Measurements from ENCODE around the gene ZFP14. TPM values are rescaled to one million over a fixed set of nuclear protein-coding genes. Genes with fewer than 3 reads are reported as not detected.
"Not testable (repeated sequence)": the region's sequence is repeated elsewhere in the genome, so short reads cannot be mapped to it uniquely, and the experiment has no call there.

Gene ZFP14
- total RNA-seq, 4 donors from 2014 or later: 1.5 to 10.5 (median 3.6) TPM

- Histone ChIP-seq H3K36me3 (peaks cover 21% of the 10 kb centered on the region), H3K27ac (no peak overlapping the region), H3K27me3 (no peaks in the 10 kb centered on the region), H3K4me1 (peaks cover 2% of the 10 kb centered on the region), H3K4me3 (no peak overlapping the region), H3K9me3 (peaks cover 5% of the 10 kb centered on the region)
- DNase-seq (ENCODE audit: low spot score in 2 of 2): no peak
- TF ChIP-seq POLR2AphosphoS5 (IDR thresholded peaks at IDR 0.05): no peak
- TF ChIP-seq CTCF (IDR thresholded peaks at IDR 0.05): no peak
- TF ChIP-seq POLR2A (IDR thresholded peaks at IDR 0.05): no peak
- TF ChIP-seq EP300 (IDR thresholded peaks at IDR 0.05): no peak
These were observed 7.1 kb downstream of the ZFP14 start for GRCh38 chr19:36371886-36372285.

GRCh38 chr19:36363845-36364244 lies 15.2 kb downstream of the ZFP14 start:
- WGBS: 87% methylated on average over 6 of the region's 6 CpGs
- H3K4me1 ChIP-seq: no peaks in the 10 kb centered on the region
- H3K36me3 ChIP-seq: peaks cover 80% of the 10 kb centered on the region
- no peak for DNase-seq (ENCODE audit: low spot score in 2 of 2)
- no peak overlapping the region for H3K27ac ChIP-seq
- no peak overlapping the region for H3K4me3 ChIP-seq
- H3K9me3 ChIP-seq: no peaks in the 10 kb centered on the region
- H3K27me3 ChIP-seq: no peaks in the 10 kb centered on the region
- TF ChIP-seq EP300 (IDR thresholded peaks at IDR 0.05) (no peak), POLR2A (IDR thresholded peaks at IDR 0.05) (no peak), POLR2AphosphoS5 (IDR thresholded peaks at IDR 0.05) (no peak), CTCF (IDR thresholded peaks at IDR 0.05) (no peak)

- Histone ChIP-seq H3K27ac (no peak overlapping the region), H3K9me3 (peaks cover 67% of the 10 kb centered on the region), H3K4me3 (no peak overlapping the region), H3K27me3 (no peaks in the 10 kb centered on the region), H3K4me1 (no peaks in the 10 kb centered on the region), H3K36me3 (peaks cover 41% of the 10 kb centered on the region)
- no peak for DNase-seq (ENCODE audit: low spot score in 2 of 2)
- 96% methylated on average over 10 of the region's 10 CpGs for WGBS
- TF ChIP-seq POLR2AphosphoS5 (IDR thresholded peaks at IDR 0.05) (no peak), EP300 (IDR thresholded peaks at IDR 0.05) (no peak), POLR2A (IDR thresholded peaks at IDR 0.05) (no peak), CTCF (IDR thresholded peaks at IDR 0.05) (no peak)
These were observed 38.1 kb downstream of the ZFP14 start for GRCh38 chr19:36340786-36341372.

GRCh38 chr19:36331353-36332228 lies 47.4 kb downstream of the ZFP14 start:
- Histone ChIP-seq H3K36me3 (peaks cover 26% of the 10 kb centered on the region), H3K9me3 (peaks cover 5% of the 10 kb centered on the region), H3K4me3 (peak overlapping the region; percentile 48), H3K27me3 (no peaks in the 10 kb centered on the region), H3K4me1 (peaks cover 10% of the 10 kb centered on the region), H3K27ac (no peak overlapping the region)
- DNase-seq (ENCODE audit: low spot score in 2 of 2): peak; percentile 85 to 87
- WGBS: 0% methylated on average over 32 of the region's 43 CpGs
- no peak for TF ChIP-seq POLR2A (IDR thresholded peaks at IDR 0.05)
- TF ChIP-seq CTCF (IDR thresholded peaks at IDR 0.05): no peak
- peak in 1 of 3 donors; percentile 8 for TF ChIP-seq POLR2AphosphoS5 (IDR thresholded peaks at IDR 0.05)
- no peak for TF ChIP-seq EP300 (IDR thresholded peaks at IDR 0.05)

GRCh38 chr19:36330216-36330615 lies 48.8 kb downstream of the ZFP14 start:
- peak overlapping the region; percentile 48 for H3K4me3 ChIP-seq
- H3K9me3 ChIP-seq: peaks cover 5% of the 10 kb centered on the region
- 89% methylated on average over 19 of the region's 19 CpGs for WGBS
- TF ChIP-seq CTCF (IDR thresholded peaks at IDR 0.05): no peak
- TF ChIP-seq POLR2AphosphoS5 (IDR thresholded peaks at IDR 0.05): no peak
- TF ChIP-seq EP300 (IDR thresholded peaks at IDR 0.05): no peak
- no peak for TF ChIP-seq POLR2A (IDR thresholded peaks at IDR 0.05)
- DNase-seq (ENCODE audit: low spot score in 2 of 2): no peak
- H3K27ac ChIP-seq: no peak overlapping the region
- no peaks in the 10 kb centered on the region for H3K27me3 ChIP-seq
- H3K36me3 ChIP-seq: peaks cover 27% of the 10 kb centered on the region
- H3K4me1 ChIP-seq: peaks cover 10% of the 10 kb centered on the region

- Histone ChIP-seq H3K4me1 (peaks cover 10% of the 10 kb centered on the region), H3K36me3 (peaks cover 27% of the 10 kb centered on the region)
- H3K9me3 ChIP-seq; DNase-seq (ENCODE audit: low spot score in 2 of 2); H3K4me3 ChIP-seq; H3K27ac ChIP-seq; H3K27me3 ChIP-seq: not testable (repeated sequence)
- WGBS: 91% methylated on average over 16 of the region's 16 CpGs
These were observed 49.5 kb downstream of the ZFP14 start for GRCh38 chr19:36329534-36329933.

GRCh38 chr19:36326649-36327048 lies 52.4 kb downstream of the ZFP14 start:
- DNase-seq (ENCODE audit: low spot score in 2 of 2); H3K9me3 ChIP-seq; H3K4me3 ChIP-seq; H3K27me3 ChIP-seq; H3K27ac ChIP-seq; H3K4me1 ChIP-seq: not testable (repeated sequence)
- H3K36me3 ChIP-seq: peaks cover 27% of the 10 kb centered on the region
- 91% methylated on average over 10 of the region's 10 CpGs for WGBS

GRCh38 chr19:36315164-36315563 lies 63.8 kb downstream of the ZFP14 start:
- not testable (repeated sequence) for H3K27me3 ChIP-seq; DNase-seq (ENCODE audit: low spot score in 2 of 2); H3K4me1 ChIP-seq; H3K9me3 ChIP-seq; H3K4me3 ChIP-seq; H3K27ac ChIP-seq
- 93% methylated on average over 1 of the region's 1 CpG for WGBS
- peaks cover 10% of the 10 kb centered on the region for H3K36me3 ChIP-seq

Measured in suprapubic skin (tissue), 4 donors.